LNCaP clone FGC (cell line): ENCODE data around the gene SLC7A6.

Source experiments
- DNase-seq: peaks from one replicate; pipeline ENCODE4 v3.0.0-alpha.2; 2011; ENCODE audit warnings: low read depth
- H3K4me3 ChIP-seq: 2 replicates; pipeline ENCODE4 v1.5.1; 2011; ENCODE audit warnings: mild to moderate bottlenecking, low read depth, low read length, control low read depth
- TF ChIP-seq, protein P1 (sequence below): IDR thresholded peaks from 2 replicates; pipeline ENCODE4 v1.5.1; 2012; ENCODE audit warnings: mild to moderate bottlenecking; ENCODE audit not compliant: control insufficient read depth, insufficient read depth; ENCODE audit errors: extremely low read depth

The SLC7A6 gene

DNA sequence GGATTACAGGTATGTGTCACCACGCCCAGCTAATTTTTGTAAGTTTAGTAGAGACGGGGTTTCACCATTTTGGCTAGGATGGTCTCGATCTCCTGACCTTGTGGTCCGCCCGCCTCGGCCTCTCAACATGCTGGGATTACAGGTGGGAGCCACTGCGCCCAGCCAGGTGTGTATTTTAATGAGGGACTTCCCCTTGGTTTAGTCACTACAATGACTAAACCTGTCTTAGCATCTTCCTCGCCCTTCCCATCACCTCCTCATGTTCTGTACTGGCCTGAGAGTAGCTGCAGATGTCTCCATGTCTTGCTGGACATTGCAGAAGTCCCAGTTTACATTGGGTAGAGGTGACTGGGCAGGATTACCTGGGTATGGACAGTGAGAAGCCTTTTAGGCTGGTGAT, 9.6 kb downstream of the SLC7A6 start:
- no peak overlapping the region for H3K4me3 ChIP-seq
- TF ChIP-seq, protein P1, sequence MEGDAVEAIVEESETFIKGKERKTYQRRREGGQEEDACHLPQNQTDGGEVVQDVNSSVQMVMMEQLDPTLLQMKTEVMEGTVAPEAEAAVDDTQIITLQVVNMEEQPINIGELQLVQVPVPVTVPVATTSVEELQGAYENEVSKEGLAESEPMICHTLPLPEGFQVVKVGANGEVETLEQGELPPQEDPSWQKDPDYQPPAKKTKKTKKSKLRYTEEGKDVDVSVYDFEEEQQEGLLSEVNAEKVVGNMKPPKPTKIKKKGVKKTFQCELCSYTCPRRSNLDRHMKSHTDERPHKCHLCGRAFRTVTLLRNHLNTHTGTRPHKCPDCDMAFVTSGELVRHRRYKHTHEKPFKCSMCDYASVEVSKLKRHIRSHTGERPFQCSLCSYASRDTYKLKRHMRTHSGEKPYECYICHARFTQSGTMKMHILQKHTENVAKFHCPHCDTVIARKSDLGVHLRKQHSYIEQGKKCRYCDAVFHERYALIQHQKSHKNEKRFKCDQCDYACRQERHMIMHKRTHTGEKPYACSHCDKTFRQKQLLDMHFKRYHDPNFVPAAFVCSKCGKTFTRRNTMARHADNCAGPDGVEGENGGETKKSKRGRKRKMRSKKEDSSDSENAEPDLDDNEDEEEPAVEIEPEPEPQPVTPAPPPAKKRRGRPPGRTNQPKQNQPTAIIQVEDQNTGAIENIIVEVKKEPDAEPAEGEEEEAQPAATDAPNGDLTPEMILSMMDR: no peak
- DNase-seq: no peak

DNA sequence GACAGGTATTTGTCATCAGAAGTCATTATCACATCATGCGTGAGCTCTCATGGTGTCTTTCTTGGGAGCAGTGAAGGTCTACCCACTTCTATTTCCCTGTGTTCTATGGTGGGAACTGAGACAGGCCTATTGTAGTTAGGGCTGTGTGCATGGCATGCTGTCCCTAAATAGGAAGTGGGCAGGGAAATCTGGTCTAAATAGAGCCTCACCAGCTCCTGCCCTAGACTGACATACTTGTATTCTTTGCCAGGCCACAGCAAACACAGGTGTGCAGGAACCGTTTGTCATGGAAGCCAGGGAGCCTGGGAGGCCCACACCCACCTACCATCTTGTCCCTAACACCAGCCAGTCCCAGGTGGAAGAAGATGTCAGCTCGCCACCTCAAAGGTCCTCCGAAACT, 10.1 kb downstream of the SLC7A6 start:
- no peak overlapping the region for H3K4me3 ChIP-seq
- DNase-seq: no peak
- TF ChIP-seq, protein P1: no peak

DNA sequence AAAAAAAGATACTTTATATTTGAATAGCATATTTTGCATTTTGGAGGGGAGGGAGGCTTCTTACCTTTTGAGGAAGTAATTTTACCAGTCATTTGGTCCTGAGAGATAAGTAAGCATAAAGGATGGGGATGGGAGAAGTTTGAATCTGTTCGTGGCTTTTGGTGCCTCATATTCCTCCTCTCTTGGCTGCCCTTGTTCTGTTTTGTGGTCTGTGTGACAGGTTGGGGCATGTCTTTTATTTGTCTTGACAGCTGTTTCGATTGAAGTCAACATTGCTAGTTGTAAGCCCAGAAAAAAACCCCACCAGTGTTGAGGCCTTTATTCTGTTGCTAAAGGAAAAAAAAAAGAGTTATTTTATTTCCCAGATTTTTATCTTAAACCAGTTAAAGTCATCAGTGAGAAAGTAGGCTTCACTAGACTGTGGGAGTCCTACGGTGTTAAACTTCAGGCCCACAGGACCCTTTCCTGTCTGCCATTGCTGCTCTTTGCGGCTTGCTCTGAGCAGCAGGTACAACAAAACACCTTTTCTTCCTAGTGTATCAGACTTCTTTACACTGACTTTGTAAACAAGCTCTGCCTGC, 11.4 kb downstream of the SLC7A6 start:
- TF ChIP-seq, protein P1: no peak
- no peak for DNase-seq
- H3K4me3 ChIP-seq: no peak overlapping the region

DNA sequence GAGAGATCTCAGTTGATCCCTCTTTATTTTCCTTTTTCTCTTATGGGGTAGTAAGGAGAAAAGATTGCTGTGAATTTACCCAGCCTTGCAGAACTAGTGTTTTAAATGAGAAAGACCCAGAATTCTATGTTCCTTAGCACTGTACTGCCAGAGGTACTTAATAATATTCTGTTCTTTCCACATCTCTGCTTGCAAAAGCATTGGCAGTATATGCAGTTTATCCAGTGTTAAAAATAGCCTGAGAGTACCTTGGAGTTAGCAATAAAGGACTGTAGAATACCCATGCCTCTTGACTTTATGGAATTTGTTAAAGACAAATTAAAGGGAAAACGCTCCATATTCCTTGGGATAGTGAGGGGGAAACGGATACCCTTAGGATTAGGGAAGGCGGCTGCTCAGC, 11.9 kb downstream of the SLC7A6 start:
- TF ChIP-seq, protein P1: no peak
- H3K4me3 ChIP-seq: no peak overlapping the region
- no peak for DNase-seq

DNA sequence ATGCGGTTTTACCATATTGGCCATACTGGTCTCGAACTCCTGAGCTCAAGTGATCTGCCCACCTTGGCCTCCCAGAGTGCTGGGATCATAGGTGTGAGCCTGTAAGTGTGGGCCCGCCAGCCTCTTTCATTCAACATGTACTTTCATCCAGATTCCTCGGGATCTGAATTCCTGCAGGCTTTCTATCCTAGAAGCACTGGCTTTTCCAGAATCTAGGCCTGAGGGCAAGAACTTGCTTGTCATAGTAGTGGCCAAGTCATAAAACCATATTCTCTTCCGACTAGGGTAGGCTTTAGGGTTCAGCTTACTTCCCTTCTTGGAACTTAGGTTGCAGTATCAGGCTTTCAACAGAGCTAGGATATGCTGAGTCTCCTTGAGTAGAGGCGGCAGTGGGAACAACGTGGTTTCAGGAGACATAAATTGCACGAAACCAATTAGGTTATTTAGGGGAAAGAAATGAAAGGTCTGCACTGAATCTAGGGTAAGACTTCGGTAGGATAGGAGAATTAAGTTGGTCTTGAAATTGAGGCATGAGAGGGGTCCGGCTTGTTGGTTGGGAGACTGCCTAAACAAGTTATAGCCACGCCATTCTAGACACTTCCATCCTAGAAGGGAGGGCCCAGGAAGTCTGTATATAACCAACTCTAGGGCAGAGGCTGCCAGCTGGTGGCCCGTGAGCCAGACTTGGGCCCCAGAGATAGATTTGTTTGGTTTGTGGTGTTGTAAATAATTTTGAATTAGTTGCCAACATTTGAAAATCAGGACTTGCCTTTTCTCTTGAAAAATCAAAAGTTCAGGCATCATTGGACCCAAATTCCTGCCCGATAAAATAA, 15.6 kb downstream of the SLC7A6 start:
- no peak for DNase-seq
- TF ChIP-seq, protein P1: no peak
- no peak overlapping the region for H3K4me3 ChIP-seq

DNA sequence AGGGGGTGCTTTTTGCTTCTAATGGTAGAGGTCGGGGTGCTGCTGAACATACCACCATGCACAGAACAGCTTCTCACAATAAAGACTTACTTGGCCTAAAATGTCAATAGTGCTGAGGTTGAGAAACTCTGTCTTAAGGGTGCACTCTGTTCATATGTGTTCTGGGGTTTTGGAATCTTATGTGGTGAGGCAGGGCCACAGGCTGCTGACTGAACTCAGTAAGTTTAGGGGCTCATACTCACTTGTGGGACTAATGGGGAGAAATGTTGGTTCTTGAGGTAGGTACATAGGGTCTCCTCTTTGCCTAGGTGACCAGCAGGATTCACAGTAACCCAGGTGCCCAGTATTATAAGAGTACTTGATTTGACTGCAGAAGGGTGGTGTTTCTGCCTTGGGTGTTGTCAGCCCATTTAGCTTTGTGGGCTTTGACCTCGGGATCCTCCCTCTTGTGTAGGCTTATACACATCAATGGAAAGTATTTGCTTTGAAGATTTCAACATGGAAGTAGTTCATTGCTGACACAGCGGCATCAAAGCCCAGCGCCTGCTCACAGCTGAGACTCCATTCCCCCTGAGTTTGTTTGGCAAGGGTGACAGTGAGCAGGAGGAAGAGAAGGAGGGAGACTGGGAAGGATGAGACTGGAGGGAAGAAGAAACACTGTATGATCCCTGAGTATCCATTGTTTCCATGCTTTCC, 17.2 kb downstream of the SLC7A6 start:
- TF ChIP-seq, protein P1: no peak
- H3K4me3 ChIP-seq: no peak overlapping the region
- no peak for DNase-seq
